Measurements from ENCODE around the gene CEP55. TPM values are rescaled to one million over a fixed set of nuclear protein-coding genes. Genes with fewer than 3 reads are reported as not detected.

Gene CEP55
- total RNA-seq, 4 donors from 2014 or later: 1.1 to 13.1 (median 4.3) TPM; not detected in 1

DNA sequence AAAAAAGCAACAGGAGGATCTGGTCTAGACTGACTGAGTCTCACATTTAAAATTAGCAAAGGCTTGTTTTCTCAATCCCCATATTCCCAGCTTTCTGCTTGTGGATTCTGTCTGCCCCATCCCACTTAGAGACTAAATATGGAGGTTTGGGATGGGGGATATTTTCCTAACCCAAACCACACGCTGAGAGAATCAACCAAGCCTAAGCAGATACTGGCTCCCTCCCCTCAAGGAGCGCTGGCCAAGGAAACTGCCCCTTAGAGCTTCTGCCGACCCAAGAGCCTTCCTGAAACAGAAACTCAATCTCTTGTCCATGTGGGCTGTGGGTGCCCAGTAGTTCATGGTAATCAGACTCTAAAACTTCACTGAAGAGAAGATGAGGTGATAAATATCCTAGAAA is 74.0 kb downstream of the CEP55 start:
- in situ Hi-C loops (cut with MboI; ENCODE audit: low pct_ligation_motif_present in 1 of 4, low pct_unique_long_range_greater_than_20kb in 1 of 4, low sequenced_read_pairs in 3 of 4) (no loop called here), intact Hi-C loops (cut with DNase I; ENCODE audit: low total_unique reads) (no loop called here)
- WGBS, 2 donors (ENCODE audit: low coverage in 1 of 2): 72% methylated on average over 3 of the region's 3 CpGs; no CpG with 5 or more reads in 1 of the 2 donors
- H3K4me3 ChIP-seq: no peak overlapping the region
- no peak for DNase-seq
- peaks cover 46% of the 10 kb centered on the region for H3K27me3 ChIP-seq
- no peak overlapping the region for H3K27ac ChIP-seq
- H3K36me3 ChIP-seq: no peaks in the 10 kb centered on the region
- TF ChIP-seq POLR2A (IDR thresholded peaks at IDR 0.05) (no peak), POLR2AphosphoS5 (IDR thresholded peaks at IDR 0.05) (no peak), EP300 (IDR thresholded peaks at IDR 0.05; ENCODE audit: low read depth) (no peak)
- TF ChIP-seq, protein P1, sequence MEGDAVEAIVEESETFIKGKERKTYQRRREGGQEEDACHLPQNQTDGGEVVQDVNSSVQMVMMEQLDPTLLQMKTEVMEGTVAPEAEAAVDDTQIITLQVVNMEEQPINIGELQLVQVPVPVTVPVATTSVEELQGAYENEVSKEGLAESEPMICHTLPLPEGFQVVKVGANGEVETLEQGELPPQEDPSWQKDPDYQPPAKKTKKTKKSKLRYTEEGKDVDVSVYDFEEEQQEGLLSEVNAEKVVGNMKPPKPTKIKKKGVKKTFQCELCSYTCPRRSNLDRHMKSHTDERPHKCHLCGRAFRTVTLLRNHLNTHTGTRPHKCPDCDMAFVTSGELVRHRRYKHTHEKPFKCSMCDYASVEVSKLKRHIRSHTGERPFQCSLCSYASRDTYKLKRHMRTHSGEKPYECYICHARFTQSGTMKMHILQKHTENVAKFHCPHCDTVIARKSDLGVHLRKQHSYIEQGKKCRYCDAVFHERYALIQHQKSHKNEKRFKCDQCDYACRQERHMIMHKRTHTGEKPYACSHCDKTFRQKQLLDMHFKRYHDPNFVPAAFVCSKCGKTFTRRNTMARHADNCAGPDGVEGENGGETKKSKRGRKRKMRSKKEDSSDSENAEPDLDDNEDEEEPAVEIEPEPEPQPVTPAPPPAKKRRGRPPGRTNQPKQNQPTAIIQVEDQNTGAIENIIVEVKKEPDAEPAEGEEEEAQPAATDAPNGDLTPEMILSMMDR (IDR thresholded peaks at IDR 0.05): no peak
- no peaks in the 10 kb centered on the region for H3K9me3 ChIP-seq
- peaks cover 0 to 33% (median 17%) of the 10 kb centered on the region in 4 donors for H3K4me1 ChIP-seq

DNA sequence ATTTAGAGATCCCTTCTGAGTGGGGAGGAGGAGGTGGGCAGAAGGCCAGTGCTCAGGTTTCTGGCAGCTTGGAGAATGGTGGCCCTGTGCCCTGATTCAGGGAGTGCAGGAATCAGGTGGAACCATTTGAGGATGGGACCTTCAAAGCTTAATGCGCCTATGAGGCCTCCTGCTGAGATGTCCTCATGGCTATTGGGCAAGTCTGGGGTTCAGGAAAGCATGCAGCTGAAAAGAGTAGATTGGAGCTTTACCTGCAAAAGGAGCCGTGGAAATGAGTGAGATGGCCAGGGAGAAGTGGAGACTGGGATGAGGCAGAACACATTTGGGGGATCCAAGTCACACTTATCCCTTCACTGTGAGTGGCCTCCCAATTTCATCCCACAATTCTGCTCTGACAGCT is 76.2 kb downstream of the CEP55 start:
- intact Hi-C loops (cut with DNase I; ENCODE audit: low total_unique reads): no loop called here
- TF ChIP-seq, protein P1 (IDR thresholded peaks at IDR 0.05): no peak
- TF ChIP-seq POLR2A (IDR thresholded peaks at IDR 0.05): no peak
- TF ChIP-seq POLR2AphosphoS5 (IDR thresholded peaks at IDR 0.05): no peak
- H3K27ac ChIP-seq: no peak overlapping the region
- in situ Hi-C loops (cut with MboI; ENCODE audit: low pct_ligation_motif_present in 1 of 4, low pct_unique_long_range_greater_than_20kb in 1 of 4, low sequenced_read_pairs in 3 of 4): no loop called here
- no peak for DNase-seq
- peaks cover 23% of the 10 kb centered on the region for H3K27me3 ChIP-seq
- no peaks in the 10 kb centered on the region for H3K9me3 ChIP-seq
- 94% methylated on average over 2 of the region's 2 CpGs; no CpG with 5 or more reads in 1 of the 2 donors for WGBS, 2 donors (ENCODE audit: low coverage in 1 of 2)
- peaks cover 0 to 29% (median 17%) of the 10 kb centered on the region in 4 donors for H3K4me1 ChIP-seq
- H3K4me3 ChIP-seq: no peak overlapping the region
- no peaks in the 10 kb centered on the region for H3K36me3 ChIP-seq

DNA sequence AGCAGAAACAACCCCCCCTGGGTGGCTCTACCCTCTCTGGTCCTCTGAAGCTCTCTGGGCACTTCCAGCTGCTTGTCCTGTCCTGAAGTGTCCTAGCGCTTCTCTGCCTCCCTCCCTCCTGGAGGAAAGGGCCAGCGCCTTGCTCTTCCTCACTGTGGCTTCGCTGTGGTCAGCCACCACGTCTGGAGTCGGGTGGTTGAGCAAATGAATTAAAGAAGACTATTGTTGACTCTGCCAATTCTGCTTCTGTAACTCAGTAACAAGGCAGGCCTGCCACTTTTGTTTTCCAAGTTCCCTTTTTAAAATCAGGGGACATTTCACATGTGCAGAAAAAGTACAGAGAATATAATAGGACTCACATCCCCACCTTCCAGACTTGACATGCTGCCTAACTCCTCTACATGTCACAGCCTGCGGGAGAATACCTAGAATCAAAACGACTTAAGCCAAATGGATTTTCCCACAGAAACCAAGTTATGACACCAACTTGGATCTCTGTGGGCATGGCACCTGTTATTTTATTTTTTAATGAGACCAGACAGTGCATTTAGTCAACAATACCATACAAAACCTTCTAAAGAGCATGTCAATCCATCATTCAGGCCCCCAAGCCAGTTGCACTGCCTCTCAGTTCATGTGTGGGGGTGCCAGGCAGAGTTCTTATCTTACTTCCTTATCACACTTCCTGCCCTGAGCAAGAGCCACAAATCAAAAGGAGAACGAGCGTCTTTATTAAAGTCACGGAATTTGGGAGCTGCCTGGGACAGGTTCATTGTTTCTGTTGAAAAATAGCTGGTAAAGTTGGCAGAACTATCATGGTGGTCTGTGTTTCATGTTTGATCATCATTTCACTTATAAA is 76.9 kb downstream of the CEP55 start:
- WGBS, 2 donors (ENCODE audit: low coverage in 1 of 2): 37 to 55% methylated on average over 7 to 10 of the region's 10 CpGs
- no peak for DNase-seq
- peak overlapping the region in 1 of 4 donors; percentile 13 for H3K27ac ChIP-seq

DNA sequence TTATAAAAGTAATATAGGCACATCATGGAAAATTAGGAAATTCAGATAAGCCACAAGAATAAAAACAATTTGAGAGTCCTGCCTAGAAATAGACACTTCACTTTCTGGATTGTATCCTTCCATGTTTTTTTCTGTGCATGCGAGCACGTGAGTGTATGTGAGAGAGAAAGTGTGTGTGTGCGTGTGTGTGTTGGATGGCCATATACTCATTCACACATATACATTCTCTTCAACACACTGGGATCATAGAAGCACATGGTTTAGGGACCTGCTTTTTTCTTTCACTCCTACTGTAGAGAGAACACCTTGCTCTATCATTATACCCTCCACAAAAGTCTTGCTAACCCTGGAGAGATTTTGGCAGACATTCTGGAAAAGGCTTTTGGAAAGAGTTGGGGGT is 77.5 kb downstream of the CEP55 start:
- WGBS, 2 donors (ENCODE audit: low coverage in 1 of 2): 55 to 76% methylated on average over 2 to 3 of the region's 3 CpGs

More for the DNA sequence above, 76.9 kb downstream of the CEP55 start:
- no peak for TF ChIP-seq POLR2A (IDR thresholded peaks at IDR 0.05)
- TF ChIP-seq POLR2AphosphoS5 (IDR thresholded peaks at IDR 0.05): no peak
- TF ChIP-seq, protein P1 (IDR thresholded peaks at IDR 0.05): no peak
- no peak for TF ChIP-seq EP300 (IDR thresholded peaks at IDR 0.05; ENCODE audit: low read depth)
- Histone ChIP-seq H3K4me1 (peaks cover 0 to 33% (median 18%) of the 10 kb centered on the region in 4 donors), H3K27me3 (peaks cover 17% of the 10 kb centered on the region), H3K9me3 (no peaks in the 10 kb centered on the region), H3K4me3 (no peak overlapping the region), H3K36me3 (no peaks in the 10 kb centered on the region)
- intact Hi-C loops (cut with DNase I; ENCODE audit: low total_unique reads): no loop called here
- in situ Hi-C loops (cut with MboI; ENCODE audit: low pct_ligation_motif_present in 1 of 4, low pct_unique_long_range_greater_than_20kb in 1 of 4, low sequenced_read_pairs in 3 of 4): no loop called here

More for the DNA sequence above, 77.5 kb downstream of the CEP55 start:
- in situ Hi-C loops (cut with MboI; ENCODE audit: low pct_ligation_motif_present in 1 of 4, low pct_unique_long_range_greater_than_20kb in 1 of 4, low sequenced_read_pairs in 3 of 4) (no loop called here), intact Hi-C loops (cut with DNase I; ENCODE audit: low total_unique reads) (no loop called here)
- H3K9me3 ChIP-seq: no peaks in the 10 kb centered on the region
- peaks cover 10% of the 10 kb centered on the region for H3K27me3 ChIP-seq
- no peak overlapping the region for H3K27ac ChIP-seq
- H3K36me3 ChIP-seq: no peaks in the 10 kb centered on the region
- no peak for DNase-seq
- TF ChIP-seq POLR2AphosphoS5 (IDR thresholded peaks at IDR 0.05) (no peak), POLR2A (IDR thresholded peaks at IDR 0.05) (no peak), EP300 (IDR thresholded peaks at IDR 0.05; ENCODE audit: low read depth) (no peak)
- TF ChIP-seq, protein P1 (IDR thresholded peaks at IDR 0.05): no peak
- peaks cover 0 to 33% (median 18%) of the 10 kb centered on the region in 4 donors for H3K4me1 ChIP-seq
- H3K4me3 ChIP-seq: no peak overlapping the region

Measured in transverse colon (tissue), 4 donors.